ENCODE results near the gene ZDHHC23. TPM values are rescaled to one million over a fixed set of nuclear protein-coding genes. Genes with fewer than 3 reads are reported as not detected.

Gene ZDHHC23
- total RNA-seq, 1 experiment from 2014 or later = 3.0 TPM

DNA sequence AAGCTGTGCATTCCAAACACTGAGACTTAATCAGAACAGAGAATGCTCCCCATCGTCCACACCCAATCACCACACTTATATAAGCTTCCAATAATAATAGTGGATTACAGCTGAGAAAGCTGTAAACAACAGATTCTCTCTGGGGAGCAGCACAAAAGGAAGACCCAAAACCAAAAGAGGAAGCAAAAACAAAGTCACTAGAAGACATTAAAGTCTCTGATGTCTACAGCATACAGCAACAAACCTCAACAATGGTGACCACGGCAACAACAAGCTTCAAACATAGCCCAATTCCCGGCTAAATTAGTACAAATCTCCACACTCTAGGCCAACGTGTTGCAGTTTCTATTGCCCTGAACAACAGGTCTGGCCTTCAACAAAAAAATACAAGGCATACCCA is 37.7 kb downstream of the ZDHHC23 start:
- no peak for DNase-seq (ENCODE audit: low read depth)

DNA sequence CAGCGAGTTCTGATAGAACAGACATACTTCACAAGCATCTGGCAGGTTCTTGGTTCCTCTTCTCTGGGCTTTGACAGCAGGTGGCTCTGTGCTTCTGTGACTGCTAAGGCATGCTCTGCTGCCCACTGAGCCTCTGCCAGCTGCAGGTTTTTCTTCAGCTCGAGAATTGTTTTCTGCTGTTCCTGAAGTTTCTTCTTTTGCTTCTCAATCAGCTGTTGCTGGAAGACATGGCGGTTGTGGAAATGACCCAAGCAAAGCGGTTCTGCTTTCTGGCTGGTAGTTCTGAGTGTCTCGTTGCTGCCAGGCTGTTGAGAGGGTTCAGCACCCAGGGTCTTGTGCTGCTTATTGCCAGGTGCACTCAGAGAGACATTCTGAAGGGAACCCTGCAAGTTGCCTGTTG is 57.7 kb downstream of the ZDHHC23 start:
- no peak for DNase-seq (ENCODE audit: low read depth)

DNA sequence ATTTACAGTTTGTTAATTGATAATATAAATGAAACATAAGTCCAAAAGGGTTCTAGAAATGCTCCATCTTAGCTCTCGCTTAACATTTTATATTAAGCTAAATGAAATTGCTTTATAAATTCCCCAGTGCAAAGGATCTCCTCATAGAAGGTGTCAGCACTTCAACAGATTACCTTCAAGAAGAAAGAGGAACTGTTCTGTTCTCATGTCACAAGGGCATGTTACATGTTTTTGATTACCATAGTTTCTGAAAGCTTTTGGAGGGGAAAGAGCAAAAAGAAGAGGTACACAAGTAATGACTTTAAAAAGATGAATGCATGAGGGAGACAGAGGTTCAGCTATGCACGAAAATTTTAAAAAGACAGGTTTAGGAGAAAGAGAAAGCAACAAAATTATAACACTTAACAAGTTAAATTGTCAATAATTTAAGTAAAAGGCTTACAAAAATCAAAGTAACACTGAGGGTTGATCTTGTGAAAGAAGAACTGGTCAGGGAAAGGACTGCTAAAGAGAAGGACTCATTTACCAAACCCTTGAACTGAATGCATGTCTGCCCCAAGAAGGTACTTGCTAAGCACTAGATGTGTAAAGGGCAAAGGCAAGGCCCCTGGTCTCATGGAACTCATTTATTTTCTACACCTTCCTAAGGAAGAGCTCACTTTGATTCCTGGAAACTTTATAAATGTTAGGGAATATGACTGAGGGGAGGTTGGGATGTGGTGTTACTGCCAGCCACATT is 63.4 kb downstream of the ZDHHC23 start:
- DNase-seq (ENCODE audit: low read depth) = no peak

Other genes starting within 250 kb of the ZDHHC23 start
- gene NAA50, start 201.8 kb upstream of the ZDHHC23 start, total RNA-seq (2014; rRNA removed; shearing (Covaris generic)) = 351 and 605 TPM in 2 replicates
- gene ATP6V1A, start 201.0 kb upstream of the ZDHHC23 start, total RNA-seq (2014; rRNA removed; shearing (Covaris generic)) = 58.7 and 73.2 TPM in 2 replicates
- gene GRAMD1C, start 109.2 kb upstream of the ZDHHC23 start, total RNA-seq (2014; rRNA removed; shearing (Covaris generic)) = 2.4 TPM in 2 replicates
- 0.11 and 0.47 TPM in 2 replicates for gene CCDC191, start 108.5 kb downstream of the ZDHHC23 start, total RNA-seq (2014; rRNA removed; shearing (Covaris generic))
- gene QTRT2, start 108.7 kb downstream of the ZDHHC23 start, total RNA-seq (2014; rRNA removed; shearing (Covaris generic)) = 32.1 and 32.3 TPM in 2 replicates
- gene DRD3, start 231.0 kb downstream of the ZDHHC23 start, total RNA-seq (2014; rRNA removed; shearing (Covaris generic)) = not detected in 2 replicates